CD4-positive, alpha-beta T cell (primary cell): ENCODE measurements around the gene NEK4. TPM values are rescaled to one million over a fixed set of nuclear protein-coding genes. Genes with fewer than 3 reads are reported as not detected.

Experiments
- ATAC-seq: fragments of 200-7000 bp; cut with Tn5 transposase; one replicate; pipeline ENCODE4 v1.10.0; 2022; ENCODE audit warnings: mild to moderate bottlenecking; ENCODE audit not compliant: poor library complexity
- CTCF ChIA-PET: fragments of 350-600 bp; sonication (Branson Sonifier 250); formaldehyde crosslinking; loops from one replicate; lab custom pipeline; 2021; ENCODE audit warnings: antibody characterized with exemption, inconsistent platforms; lab: Charles Lee
- POLR2A ChIA-PET: fragments of 350-600 bp; sonication (Branson Sonifier 250); formaldehyde crosslinking; loops from one replicate; lab custom pipeline; 2021; ENCODE audit warnings: antibody characterized with exemption, inconsistent platforms; lab: Charles Lee
- DNase-seq, 14 experiments: peaks; one replicate each; pipeline ENCODE4 v3.0.0-alpha.2; 2013 to 2020; ENCODE audit warnings: mixed read lengths in 2 of 14
- H3K27ac ChIP-seq, 2 donors: one replicate each; pipeline versions ENCODE4 v1.5.1 to v1.7.0; 2013; ENCODE audit warnings: low read length in 2 of 2, low read depth in 1 of 2, mild to moderate bottlenecking in 1 of 2
- H3K27me3 ChIP-seq, 2 experiments: 1 replicate in 1 of 2; 2 replicates in 1 of 2; pipeline versions ENCODE4 v1.6.1 to v1.7.0; 2013; ENCODE audit warnings: low read length in 2 of 2, control low read depth in 1 of 2, mild to moderate bottlenecking in 1 of 2, moderate library complexity in 1 of 2; ENCODE audit not compliant: insufficient read depth in 2 of 2, control insufficient read depth in 1 of 2
- H3K36me3 ChIP-seq: one replicate; pipeline ENCODE4 v1.6.1; 2013; ENCODE audit warnings: low read length, control low read depth; ENCODE audit not compliant: insufficient read depth
- H3K4me1 ChIP-seq: one replicate; pipeline ENCODE4 v1.6.1; 2013; ENCODE audit warnings: low read length, control low read depth; ENCODE audit not compliant: insufficient read depth
- H3K4me3 ChIP-seq: one replicate; pipeline ENCODE4 v1.5.1; 2013; ENCODE audit warnings: mild to moderate bottlenecking, low read length, moderate library complexity
- H3K9me3 ChIP-seq, 2 experiments: 1 replicate in 1 of 2; 2 replicates in 1 of 2; pipeline versions ENCODE4 v1.6.1 to v1.7.0; 2013; ENCODE audit warnings: low read length in 2 of 2, mild to moderate bottlenecking in 2 of 2, control low read depth in 1 of 2, moderate library complexity in 1 of 2; ENCODE audit not compliant: control insufficient read depth in 1 of 2, insufficient read depth in 1 of 2
- H3K27ac Mint-ChIP-seq: one replicate; pipeline ENCODE4 v1.8.0; 2020; ENCODE audit warnings: mixed read lengths
- H3K27me3 Mint-ChIP-seq: one replicate; pipeline ENCODE4 v1.8.0; 2021; ENCODE audit warnings: mixed read lengths
- H3K36me3 Mint-ChIP-seq: one replicate; pipeline ENCODE4 v1.8.0; 2021; ENCODE audit warnings: low read depth, mixed read lengths
- H3K4me1 Mint-ChIP-seq: one replicate; pipeline ENCODE4 v1.8.0; 2021; ENCODE audit warnings: low read depth, mixed read lengths
- H3K4me3 Mint-ChIP-seq: one replicate; pipeline ENCODE4 v1.8.0; 2020; ENCODE audit warnings: mild to moderate bottlenecking, mixed read lengths
- H3K9me3 Mint-ChIP-seq: one replicate; pipeline ENCODE4 v1.8.0; 2020; ENCODE audit warnings: mixed read lengths
- CTCF ChIP-seq: fragments of 200-600 bp; IDR thresholded peaks from one replicate; pipeline ENCODE4 v1.8.0; 2022; ENCODE audit warnings: antibody characterized with exemption, mild to moderate bottlenecking
- intact Hi-C, 2 experiments: fragments of 100-400 bp; cut with DNase I in 1 of 2; cut with micrococcal nuclease in 1 of 2; formaldehyde crosslinking; loops; one replicate each; pipeline versions ENCODE4 v1.15.1 to v1.9.0; 2023 to 2025; cut with DNase I, micrococcal nuclease
- total RNA-seq, 174 experiments: library from RNA in 2 of 174; stranded (reverse) in 2 of 174; gene quantifications; one replicate each; pipeline ENCODE4 v1.2.3 and lab custom pipeline; 2021 to 2026

The NEK4 gene
- total RNA-seq, 2 experiments from 2014 or later: 6.1 to 6.9 TPM

- intact Hi-C loops: loop anchor here in 1 of 2 experiments (5.0 to 10.0 kb wide), 2 partner anchors 225 to 397 kb away; partner anchors contain the start of genes GLYCTK and NISCH
Measured at GRCh38 chr3:52682016-52682415, 88.7 kb downstream of the NEK4 start.

DNA sequence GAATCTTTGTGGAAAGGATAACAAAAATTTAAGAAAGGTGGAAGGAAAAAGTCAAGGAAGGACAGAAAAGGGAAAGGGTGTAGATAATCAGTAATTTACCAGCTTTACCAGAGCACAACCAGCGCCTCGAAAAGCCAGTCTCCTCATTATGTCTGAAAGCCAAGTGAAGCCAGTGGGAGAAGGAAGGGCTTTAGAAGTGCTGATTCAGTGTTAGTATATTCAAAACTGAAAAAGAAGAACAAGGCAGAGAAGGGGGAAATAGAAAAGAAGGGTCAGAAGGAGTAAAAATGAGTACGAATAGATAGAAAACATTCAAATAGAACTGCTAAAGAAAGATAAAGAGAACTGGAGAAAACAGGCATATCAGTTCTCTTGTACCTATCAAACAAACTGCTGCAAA lies 89.1 kb downstream of the NEK4 start:
- no peaks in the 10 kb centered on the region for H3K9me3 ChIP-seq
- intact Hi-C loops: loop anchor here in 1 of 2 experiments (5.0 to 10.0 kb wide), 2 partner anchors 224 to 397 kb away; partner anchors contain the start of genes GLYCTK and NISCH
- POLR2A ChIA-PET: interaction anchor here (1.2 kb wide), 1 partner anchor 24 kb away, joined by 3 read pairs; the partner anchor contains the start of genes GLT8D1 and SPCS1
- DNase-seq: no peak
- CTCF ChIA-PET: no interaction called here
- H3K27me3 Mint-ChIP-seq: no peaks in the 10 kb centered on the region
- no peaks in the 10 kb centered on the region for H3K9me3 Mint-ChIP-seq
- no peak overlapping the region for H3K27ac ChIP-seq
- H3K4me1 Mint-ChIP-seq: peaks cover 70% of the 10 kb centered on the region
- no peak for TF ChIP-seq CTCF
- H3K27me3 ChIP-seq: no peaks in the 10 kb centered on the region
- ATAC-seq: no peak
- peak overlapping the region; percentile 71 for H3K27ac Mint-ChIP-seq
- H3K4me3 ChIP-seq: no peak overlapping the region
- H3K4me3 Mint-ChIP-seq: peak overlapping the region; percentile 13
- H3K36me3 ChIP-seq: peaks cover 46% of the 10 kb centered on the region
- H3K36me3 Mint-ChIP-seq: peaks cover 75% of the 10 kb centered on the region
- peaks cover 14% of the 10 kb centered on the region for H3K4me1 ChIP-seq

More at GRCh38 chr3:52682016-52682415, 88.7 kb downstream of the NEK4 start:
- Histone ChIP-seq H3K4me1 (peaks cover 17% of the 10 kb centered on the region), H3K4me3 (no peak overlapping the region), H3K27ac (no peak overlapping the region), H3K9me3 (no peaks in the 10 kb centered on the region), H3K27me3 (no peaks in the 10 kb centered on the region), H3K36me3 (peaks cover 44% of the 10 kb centered on the region)
- no peak for TF ChIP-seq CTCF
- Mint-ChIP-seq H3K4me1 (peaks cover 70% of the 10 kb centered on the region), H3K9me3 (no peaks in the 10 kb centered on the region), H3K4me3 (peak overlapping the region; percentile 13), H3K27me3 (no peaks in the 10 kb centered on the region), H3K27ac (peak overlapping the region; percentile 71), H3K36me3 (peaks cover 75% of the 10 kb centered on the region)
- DNase-seq (peak in 2 of 14 experiments; percentile 28 to 29), ATAC-seq (no peak)
- ChIA-PET CTCF (no interaction called here), POLR2A (interaction anchor here (1.2 kb wide), 1 partner anchor 24 kb away, joined by 3 read pairs; the partner anchor contains the start of genes GLT8D1 and SPCS1)

DNA sequence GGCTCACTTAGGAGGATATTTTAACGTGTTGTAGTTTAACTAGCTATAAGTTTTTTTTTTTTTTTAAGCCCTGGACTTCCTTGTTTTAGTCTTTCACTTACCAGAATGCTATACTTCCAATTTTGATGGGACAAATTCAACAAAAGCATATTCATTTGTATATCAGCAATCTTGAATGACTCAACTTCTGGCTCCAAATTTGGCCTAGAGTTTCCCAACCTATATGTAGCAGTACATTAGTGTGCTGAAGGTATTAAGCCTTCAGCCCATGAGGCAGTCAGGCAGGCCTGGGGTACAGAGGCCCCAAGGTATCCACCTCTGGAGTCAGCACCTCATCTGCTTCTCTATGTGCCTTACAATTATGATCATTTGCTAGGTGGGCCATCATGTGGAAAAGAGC lies 90.9 kb downstream of the NEK4 start:
- Mint-ChIP-seq H3K4me3 (no peak overlapping the region), H3K36me3 (peaks cover 75% of the 10 kb centered on the region), H3K4me1 (peaks cover 64% of the 10 kb centered on the region), H3K27ac (peak overlapping the region; percentile 77), H3K27me3 (no peaks in the 10 kb centered on the region), H3K9me3 (no peaks in the 10 kb centered on the region)
- Histone ChIP-seq H3K9me3 (no peaks in the 10 kb centered on the region), H3K27me3 (no peaks in the 10 kb centered on the region), H3K4me1 (peaks cover 7% of the 10 kb centered on the region), H3K27ac (no peak overlapping the region), H3K4me3 (no peak overlapping the region), H3K36me3 (peaks cover 60% of the 10 kb centered on the region)
- no peak for TF ChIP-seq CTCF
- no peak for DNase-seq
- ChIA-PET POLR2A (no interaction called here), CTCF (no interaction called here)
- ATAC-seq: no peak
- intact Hi-C loops: loop anchor here in 1 of 2 experiments (5.0 to 10.0 kb wide), 2 partner anchors 223 to 395 kb away; partner anchors contain the start of genes GLYCTK and NISCH
